Fibroblast of lung (primary cell): ENCODE data around the gene OTUD3. TPM values are rescaled to one million over a fixed set of nuclear protein-coding genes. Genes with fewer than 3 reads are reported as not detected.

ENCODE experiments used
- DNase-seq, 2 donors: peaks; one replicate each; pipeline versions ENCODE4 v3.0.0 to v3.0.0-alpha.2; 2010; ENCODE audit warnings: low read depth in 2 of 2
- H2AFZ ChIP-seq: 2 replicates; pipeline ENCODE4 v1.5.1; 2012; ENCODE audit warnings: low read length, control low read depth, inconsistent platforms
- H3K27ac ChIP-seq: 2 replicates; pipeline ENCODE4 v1.5.1; 2011; ENCODE audit warnings: low read length, control low read depth; ENCODE audit not compliant: insufficient read depth
- H3K27me3 ChIP-seq: 2 replicates; pipeline ENCODE4 v1.5.1; 2011; ENCODE audit warnings: mild to moderate bottlenecking, low read length; ENCODE audit not compliant: control insufficient read depth, insufficient read depth
- H3K36me3 ChIP-seq: 2 replicates; pipeline ENCODE4 v1.5.1; 2011; ENCODE audit warnings: low read length; ENCODE audit not compliant: control insufficient read depth, insufficient read depth
- H3K4me1 ChIP-seq: 2 replicates; pipeline ENCODE4 v1.5.1; 2011; ENCODE audit warnings: low read length; ENCODE audit not compliant: control insufficient read depth, insufficient read depth; ENCODE audit errors: extremely low read depth
- H3K4me2 ChIP-seq: 2 replicates; pipeline ENCODE4 v1.5.1; 2011; ENCODE audit warnings: low read length, control low read depth; ENCODE audit not compliant: insufficient read depth; ENCODE audit errors: extremely low read depth
- H3K4me3 ChIP-seq, 4 experiments: fragments of 200-600 bp in 1 of 4; sonication (generic) in 1 of 4; replicated peaks in 1 of 4; 2 replicates each; pipeline ENCODE4 v1.5.1; 2011 to 2016; ENCODE audit warnings: low read length in 4 of 4, low read depth in 3 of 4, mild to moderate bottlenecking in 3 of 4, control low read depth in 2 of 4, inconsistent platforms in 1 of 4, mixed read lengths in 1 of 4; ENCODE audit not compliant: insufficient read depth in 1 of 4; ENCODE audit errors: control extremely low read depth in 1 of 4
- H3K79me2 ChIP-seq: 2 replicates; pipeline ENCODE4 v1.5.1; 2012; ENCODE audit warnings: mild to moderate bottlenecking, low read length, inconsistent platforms; ENCODE audit not compliant: control insufficient read depth, insufficient read depth
- H3K9ac ChIP-seq: 2 replicates; pipeline ENCODE4 v1.5.1; 2011; ENCODE audit warnings: mild to moderate bottlenecking, low read length, control low read depth; ENCODE audit not compliant: insufficient read depth
- H3K9me3 ChIP-seq: 2 replicates; pipeline ENCODE4 v1.5.1; 2012; ENCODE audit warnings: low read depth, low read length; ENCODE audit not compliant: control insufficient read depth, insufficient read depth
- H4K20me1 ChIP-seq: 2 replicates; pipeline ENCODE4 v1.5.1; 2011; ENCODE audit warnings: low read length; ENCODE audit not compliant: control insufficient read depth, insufficient read depth; ENCODE audit errors: extremely low read depth
- CTCF ChIP-seq, 2 donors: IDR thresholded peaks in 1 of 2; conservative IDR thresholded peaks in 1 of 2; 1 replicate in 1 of 2; 2 replicates in 1 of 2; pipeline ENCODE4 v1.5.1; 2011 to 2012; ENCODE audit warnings: low read length in 2 of 2, control low read depth in 1 of 2, inconsistent platforms in 1 of 2, low read depth in 1 of 2, mild to moderate bottlenecking in 1 of 2
- EZH2 ChIP-seq: IDR thresholded peaks from 2 replicates; pipeline ENCODE4 v1.5.1; 2012; ENCODE audit warnings: low read length, control low read depth, mild to moderate bottlenecking; ENCODE audit errors: missing control alignments
- polyA plus RNA-seq, 2 donors: library from polyadenylated mRNA; depleted of rRNA in 1 of 2; stranded (reverse) in 1 of 2; unstranded in 1 of 2; fragments of >200 nt; gene quantifications; 2 replicates each; pipeline ENCODE4 v1.2.1, GENCODE V29; 2011 to 2012; ENCODE audit warnings: missing spikeins in 1 of 2
- total RNA-seq: library from RNA; depleted of rRNA; stranded (reverse); fragments of >200 nt; gene quantifications from 2 replicates; pipeline ENCODE4 v1.2.1, GENCODE V29; 2014

OTUD3 gene
- total and polyA plus RNA-seq, 2 donors (not counting 1 experiment from before 2014, with no cell fraction given): 3.0 to 5.0 TPM

- no peak overlapping the region for H3K4me2 ChIP-seq
- no peaks in the 10 kb centered on the region for H3K27me3 ChIP-seq
- peaks cover 9% of the 10 kb centered on the region for H3K4me1 ChIP-seq
- H3K4me3 ChIP-seq: no peak overlapping the region
- H3K79me2 ChIP-seq: peaks cover 73% of the 10 kb centered on the region
- H3K9ac ChIP-seq: no peak overlapping the region
- DNase-seq: no peak
- no peak overlapping the region for H2AFZ ChIP-seq
- no peak overlapping the region for H3K27ac ChIP-seq
- TF ChIP-seq CTCF (conservative IDR thresholded peaks at IDR 0.05 in 1 of 2, IDR thresholded peaks at IDR 0.05 in 1 of 2; ENCODE audit: low read depth in 1 of 2, low read length in 2 of 2) (no peak), EZH2 (no peak)
- peaks cover 2% of the 10 kb centered on the region for H3K36me3 ChIP-seq
- no peaks in the 10 kb centered on the region for H4K20me1 ChIP-seq
- no peaks in the 10 kb centered on the region for H3K9me3 ChIP-seq
Observed at GRCh38 chr1:19888112-19888511, 5.9 kb downstream of the OTUD3 start.

GRCh38 chr1:19889656-19890055 lies 7.5 kb downstream of the OTUD3 start:
- Histone ChIP-seq H3K4me2 (no peak overlapping the region), H3K27me3 (no peaks in the 10 kb centered on the region), H2AFZ (no peak overlapping the region), H3K4me1 (no peaks in the 10 kb centered on the region), H3K9me3 (no peaks in the 10 kb centered on the region), H3K4me3 (no peak overlapping the region), H3K36me3 (peaks cover 4% of the 10 kb centered on the region), H3K79me2 (peaks cover 64% of the 10 kb centered on the region), H3K9ac (no peak overlapping the region), H3K27ac (no peak overlapping the region), H4K20me1 (no peaks in the 10 kb centered on the region)
- DNase-seq: no peak
- no peak for TF ChIP-seq CTCF (conservative IDR thresholded peaks at IDR 0.05 in 1 of 2, IDR thresholded peaks at IDR 0.05 in 1 of 2; ENCODE audit: low read depth in 1 of 2, low read length in 2 of 2)
- no peak for TF ChIP-seq EZH2

- Histone ChIP-seq H3K27ac (no peak overlapping the region), H3K4me2 (no peak overlapping the region), H3K79me2 (peaks cover 43% of the 10 kb centered on the region), H3K4me1 (no peaks in the 10 kb centered on the region), H3K9me3 (no peaks in the 10 kb centered on the region), H4K20me1 (no peaks in the 10 kb centered on the region), H3K27me3 (no peaks in the 10 kb centered on the region), H3K4me3 (no peak overlapping the region), H2AFZ (no peak overlapping the region), H3K36me3 (peaks cover 7% of the 10 kb centered on the region), H3K9ac (no peak overlapping the region)
- TF ChIP-seq EZH2 (no peak), CTCF (conservative IDR thresholded peaks at IDR 0.05 in 1 of 2, IDR thresholded peaks at IDR 0.05 in 1 of 2; ENCODE audit: low read depth in 1 of 2, low read length in 2 of 2) (no peak)
- no peak for DNase-seq
Observed at GRCh38 chr1:19892129-19892528, 9.9 kb downstream of the OTUD3 start.
